Colonic mucosa (tissue), 4 donors: Measurements from ENCODE around the gene WDTC1. TPM values are rescaled to one million over a fixed set of nuclear protein-coding genes. Genes with fewer than 3 reads are reported as not detected.
A peak's percentile ranks its signal among the peaks of the same experiment; 100 is the strongest.

Source experiments
- DNase-seq: peaks from one replicate; pipeline ENCODE4 v3.0.0-alpha.2; 2020
- H3K27ac ChIP-seq: fragments of 200-600 bp; one replicate; pipeline ENCODE4 v1.8.0; 2021
- H3K27me3 ChIP-seq: fragments of 200-600 bp; one replicate; pipeline ENCODE4 v1.8.0; 2021
- H3K36me3 ChIP-seq: fragments of 200-600 bp; one replicate; pipeline ENCODE4 v1.8.0; 2021
- H3K4me1 ChIP-seq: fragments of 200-600 bp; one replicate; pipeline ENCODE4 v1.8.0; 2021; ENCODE audit warnings: mild to moderate bottlenecking
- H3K4me3 ChIP-seq: fragments of 200-600 bp; one replicate; pipeline ENCODE4 v1.8.0; 2021
- H3K9ac ChIP-seq, 2 donors: one replicate each; pipeline ENCODE4 v1.7.0; 2013; ENCODE audit warnings: control low read depth in 2 of 2, low read depth in 2 of 2, low read length in 2 of 2
- H3K9me3 ChIP-seq: fragments of 200-600 bp; one replicate; pipeline ENCODE4 v1.8.0; 2021
- CTCF ChIP-seq: fragments of 200-600 bp; IDR thresholded peaks from one replicate; pipeline ENCODE4 v1.8.0; 2022; ENCODE audit warnings: antibody characterized with exemption, mild to moderate bottlenecking
- intact Hi-C: fragments of 100-400 bp; cut with DNase I; formaldehyde crosslinking; loops from one replicate; pipeline ENCODE4 v1.14.1; 2022
- total RNA-seq, 2 donors: library from RNA; stranded (reverse); fragmentation: NEBNext Ultra II Directional in 1 of 2; extraction: Animal tissue kit (Norgen Biotek cat#: 25700) in 1 of 2; gene quantifications; one replicate each; pipeline ENCODE4 v1.2.1, GENCODE V29; 2021
- donor health status: healthy.
- donor health status: DM: no; HTN: no; CAD: no.
- donor health status: DM: no; HTN: no; CAD: no.

WDTC1 gene
- total RNA-seq, 2 donors from 2014 or later = 31.2 to 39.3 TPM

GRCh38 chr1:27314737-27315136 is 80.3 kb downstream of the WDTC1 start:
- no peaks in the 10 kb centered on the region for H3K27me3 ChIP-seq
- no peak for TF ChIP-seq CTCF

DNA sequence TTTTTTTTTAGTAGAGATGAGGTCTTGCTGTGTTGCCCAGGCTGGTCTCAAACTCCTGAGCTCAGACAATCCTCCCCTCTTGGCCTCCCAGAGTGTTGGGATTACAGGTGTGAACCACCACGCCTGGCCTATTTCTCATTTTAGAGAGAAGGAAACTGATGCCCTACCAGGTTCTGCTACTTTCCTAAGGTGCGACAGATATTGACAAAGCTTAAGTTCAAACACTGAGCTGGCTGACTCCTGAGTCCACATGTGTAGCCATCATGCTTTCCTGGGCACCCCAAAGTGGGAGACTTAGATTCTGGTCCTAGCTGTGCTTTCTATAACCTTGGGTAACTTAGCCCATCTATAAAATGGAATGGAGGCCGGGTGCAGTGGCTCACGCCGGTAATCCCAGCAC is 82.4 kb downstream of the WDTC1 start:
- intact Hi-C loops = no loop called here
- TF ChIP-seq CTCF = no peak
- Histone ChIP-seq H3K9me3 (no peaks in the 10 kb centered on the region), H3K36me3 (no peaks in the 10 kb centered on the region), H3K9ac (no peak overlapping the region), H3K4me3 (no peak overlapping the region), H3K27me3 (no peaks in the 10 kb centered on the region), H3K4me1 (peaks cover 3% of the 10 kb centered on the region), H3K27ac (no peak overlapping the region)
- DNase-seq = no peak

More at GRCh38 chr1:27314737-27315136, 80.3 kb downstream of the WDTC1 start:
- intact Hi-C loops = no loop called here
- no peaks in the 10 kb centered on the region for H3K9me3 ChIP-seq
- no peaks in the 10 kb centered on the region for H3K4me1 ChIP-seq
- no peaks in the 10 kb centered on the region for H3K36me3 ChIP-seq
- no peak overlapping the region for H3K4me3 ChIP-seq
- no peak overlapping the region for H3K27ac ChIP-seq
- no peak overlapping the region for H3K9ac ChIP-seq
- DNase-seq = no peak

GRCh38 chr1:27318136-27318535 is 83.7 kb downstream of the WDTC1 start:
- H3K27me3 ChIP-seq = no peaks in the 10 kb centered on the region
- intact Hi-C loops = no loop called here

GRCh38 chr1:27318596-27318995 is 84.2 kb downstream of the WDTC1 start:
- TF ChIP-seq CTCF = no peak
- intact Hi-C loops = no loop called here

More at GRCh38 chr1:27318136-27318535, 83.7 kb downstream of the WDTC1 start:
- no peaks in the 10 kb centered on the region for H3K36me3 ChIP-seq
- no peak overlapping the region for H3K9ac ChIP-seq
- DNase-seq = no peak
- H3K4me3 ChIP-seq = no peak overlapping the region
- no peak overlapping the region for H3K27ac ChIP-seq
- no peak for TF ChIP-seq CTCF
- H3K9me3 ChIP-seq = no peaks in the 10 kb centered on the region
- peaks cover 5% of the 10 kb centered on the region for H3K4me1 ChIP-seq

GRCh38 chr1:27321813-27322568 is 87.6 kb downstream of the WDTC1 start, which contains the start of gene TMEM222:
Gene TMEM222 (plus strand): TSS chr1:27322163. CDS start chr1:27322198, 35 bp downstream.
- Histone ChIP-seq H3K9ac (peak within 1 kb of the TSS; percentile 88 to 98), H3K27me3 (no peaks in the 10 kb centered on the region), H3K9me3 (no peaks in the 10 kb centered on the region), H3K27ac (peak within 1 kb of the TSS; percentile 90), H3K36me3 (peaks cover 4% of the 10 kb centered on the region), H3K4me3 (peak within 1 kb of the TSS; percentile 95), H3K4me1 (peaks cover 10% of the 10 kb centered on the region)
- intact Hi-C loops = no loop called here
- no peak for TF ChIP-seq CTCF
- DNase-seq = peak; percentile 98

More at GRCh38 chr1:27318596-27318995, 84.2 kb downstream of the WDTC1 start:
- H3K27ac ChIP-seq = no peak overlapping the region
- peaks cover 10% of the 10 kb centered on the region for H3K4me1 ChIP-seq
- no peak overlapping the region for H3K4me3 ChIP-seq
- no peak overlapping the region for H3K9ac ChIP-seq
- H3K9me3 ChIP-seq = no peaks in the 10 kb centered on the region
- no peak for DNase-seq
- no peaks in the 10 kb centered on the region for H3K27me3 ChIP-seq
- H3K36me3 ChIP-seq = no peaks in the 10 kb centered on the region
